Upper lobe of left lung (tissue), 6 donors: Measurements from ENCODE around the gene FHIT. TPM values are rescaled to one million over a fixed set of nuclear protein-coding genes. Genes with fewer than 3 reads are reported as not detected.

ENCODE experiments used
- ATAC-seq, 2 donors: fragments of 200-7000 bp; cut with Tn5 transposase; one replicate each; pipeline ENCODE4 v1.9.1; 2022; ENCODE audit warnings: mild to moderate bottlenecking in 2 of 2, moderate library complexity in 2 of 2; ENCODE audit not compliant: low FRiP score in 2 of 2
- DNase-seq, 2 donors: peaks; one replicate each; pipeline ENCODE4 v3.0.0-alpha.2; 2019 to 2020
- H3K27ac ChIP-seq, 4 donors: fragments of 200-600 bp; sonication (generic); one replicate each; pipeline ENCODE4 v1.5.1; 2016 to 2019
- H3K27me3 ChIP-seq, 4 donors: fragments of 200-600 bp; sonication (generic); one replicate each; pipeline ENCODE4 v1.5.1; 2017 to 2019
- H3K36me3 ChIP-seq, 4 donors: fragments of 200-600 bp; sonication (generic); one replicate each; pipeline ENCODE4 v1.5.1; 2016 to 2019
- H3K4me1 ChIP-seq, 4 donors: fragments of 200-600 bp; sonication (generic); one replicate each; pipeline ENCODE4 v1.5.1; 2018 to 2019
- H3K4me3 ChIP-seq, 4 donors: fragments of 200-600 bp; sonication (generic); one replicate each; pipeline ENCODE4 v1.5.1; 2017 to 2019; ENCODE audit warnings: mild to moderate bottlenecking in 2 of 4, moderate library complexity in 1 of 4
- H3K9me3 ChIP-seq, 4 donors: fragments of 200-600 bp; sonication (generic); one replicate each; pipeline ENCODE4 v1.5.1; 2018 to 2019
- CTCF ChIP-seq, 6 experiments: fragments of 450-650 bp in 4 of 6; fragments of 200-600 bp in 2 of 6; sonication (generic) in 2 of 6; IDR thresholded peaks; one replicate each; pipeline ENCODE4 v1.5.1; 2016 to 2019; ENCODE audit warnings: antibody characterized with exemption in 6 of 6
- EP300 ChIP-seq, 4 donors: sonication (generic); formaldehyde crosslinking; IDR thresholded peaks; one replicate each; pipeline ENCODE4 v1.5.1; 2017; ENCODE audit warnings: antibody characterized with exemption in 4 of 4, control low read depth in 2 of 4
- POLR2A ChIP-seq, 4 donors: fragments of 450-650 bp; IDR thresholded peaks; one replicate each; pipeline ENCODE4 v1.5.1; 2016 to 2017; ENCODE audit warnings: antibody characterized with exemption in 4 of 4, mild to moderate bottlenecking in 2 of 4
- POLR2AphosphoS5 ChIP-seq, 2 donors: sonication (generic); formaldehyde crosslinking; IDR thresholded peaks; one replicate each; pipeline ENCODE4 v1.5.1; 2017; ENCODE audit warnings: antibody characterized with exemption in 2 of 2
- WGBS, 2 donors: methylation state at CpG; one replicate each; pipeline ENCODE4 v1.1.5; 2017 to 2018; 5-methylcytosine and 5-hydroxymethylcytosine counted together
- total RNA-seq, 6 donors: library from RNA; depleted of rRNA in 4 of 6; stranded (reverse); fragments of >200 nt in 4 of 6; gene quantifications; one replicate each; pipeline versions ENCODE4 v1.1.0 to v1.2.1, GENCODE V29; 2016 to 2021
- donor health status: DM: no; HTN: no; CAD: no; lungs with moderate emphysema.
- donor health status: DM: no; HTN: yes; CAD: no; lungs with severe emphysema.

Gene FHIT
- total RNA-seq: 10 to 100 TPM in 3 of 6 donors, 1 to 10 TPM in 3; 6.8 to 56.6 (median 11.1) TPM

DNA sequence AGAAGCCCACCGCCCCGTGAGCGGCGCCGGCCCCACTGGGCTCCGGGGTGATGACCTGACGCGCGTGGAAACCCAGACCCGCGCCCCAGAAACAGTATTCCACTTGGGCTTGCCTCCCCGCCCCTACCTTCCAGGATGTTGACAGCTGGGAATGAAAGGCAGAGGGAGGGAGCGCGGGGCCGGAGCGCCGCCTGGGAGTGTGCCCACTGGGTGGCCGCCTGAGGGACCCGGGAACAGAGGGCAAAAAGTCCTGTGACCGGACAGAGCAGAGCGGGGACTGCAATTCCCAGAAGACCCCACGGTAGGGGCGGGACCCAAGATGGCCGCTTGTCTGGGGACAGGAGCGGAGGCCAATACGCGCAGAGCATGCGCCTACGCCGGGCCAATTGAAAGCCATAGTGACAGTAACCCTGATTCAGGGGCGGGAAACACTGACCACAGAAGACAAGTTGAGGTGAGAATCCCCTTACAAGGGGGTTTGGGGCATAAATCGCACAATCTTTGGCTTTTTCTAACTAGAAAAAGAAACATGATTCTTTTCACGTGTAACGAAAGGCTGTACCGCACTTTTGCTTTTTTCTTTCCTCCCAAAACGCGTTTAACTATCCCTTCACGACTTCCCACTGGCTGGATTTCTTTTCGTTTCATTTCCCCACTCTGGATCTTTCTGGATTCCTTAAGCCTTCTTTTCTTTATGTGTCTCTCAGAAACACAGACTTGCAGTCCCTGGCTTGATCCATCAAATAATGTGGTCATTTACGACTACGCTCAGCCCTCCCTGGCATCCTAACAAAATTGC lies at the start of gene FHIT:
Gene FHIT (minus strand): TSS at position 279 of the 799 bp plus-strand sequence.
- peak; percentile 99 to 100 for ATAC-seq
- Histone ChIP-seq H3K27me3 (no peaks in the 10 kb centered on the region), H3K27ac (peak within 1 kb of the TSS; percentile 54 to 92 (median 82)), H3K4me1 (peaks cover 7 to 14% (median 12%) of the 10 kb centered on the region in 4 donors), H3K9me3 (no peaks in the 10 kb centered on the region), H3K36me3 (no peaks in the 10 kb centered on the region), H3K4me3 (peak within 1 kb of the TSS; percentile 62 to 86 (median 77))
- TF ChIP-seq POLR2AphosphoS5 (IDR thresholded peaks at IDR 0.05): peak; percentile 52 to 78
- TF ChIP-seq EP300 (IDR thresholded peaks at IDR 0.05): no peak
- peak in 3 of 6 experiments; percentile 8 to 13 (median 11) for TF ChIP-seq CTCF (IDR thresholded peaks at IDR 0.05)
- peak in 2 of 4 donors; percentile 48 to 76 for TF ChIP-seq POLR2A (IDR thresholded peaks at IDR 0.05)
- peak; percentile 94 to 95 for DNase-seq
- WGBS, 2 donors: 0 to 1% methylated on average over 19 to 30 of the region's 41 CpGs

GRCh38 chr3:61300786-61301185 lies 49.5 kb upstream of the FHIT start:
- H3K4me3 ChIP-seq: no peak overlapping the region
- DNase-seq: no peak
- no peaks in the 10 kb centered on the region for H3K36me3 ChIP-seq
- no peaks in the 10 kb centered on the region for H3K4me1 ChIP-seq
- WGBS, 2 donors: 58 to 62% methylated on average over 2 of the region's 2 CpGs
- ATAC-seq: no peak
- no peaks in the 10 kb centered on the region for H3K9me3 ChIP-seq
- H3K27me3 ChIP-seq: no peaks in the 10 kb centered on the region
- no peak for TF ChIP-seq POLR2A (IDR thresholded peaks at IDR 0.05)
- no peak for TF ChIP-seq CTCF (IDR thresholded peaks at IDR 0.05)
- no peak for TF ChIP-seq EP300 (IDR thresholded peaks at IDR 0.05)
- TF ChIP-seq POLR2AphosphoS5 (IDR thresholded peaks at IDR 0.05): no peak
- H3K27ac ChIP-seq: no peak overlapping the region

DNA sequence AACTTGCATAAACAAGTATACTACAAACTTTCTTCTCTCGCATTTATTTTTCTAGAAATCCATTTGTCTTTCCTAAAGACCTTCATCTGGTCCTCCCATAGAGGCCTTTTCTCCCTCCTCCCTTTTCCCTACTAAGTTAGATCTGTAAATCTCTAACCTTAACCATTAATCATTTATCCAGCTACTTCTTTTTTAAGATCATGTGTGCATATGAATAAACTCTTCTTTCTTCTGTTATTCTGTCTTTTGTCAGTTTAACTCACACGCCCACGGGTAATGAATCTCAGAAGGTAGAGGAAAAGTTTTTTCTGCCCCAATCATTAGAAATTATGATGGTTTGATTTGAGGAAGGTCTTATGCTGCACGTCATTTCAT lies 48.7 kb upstream of the FHIT start:
- Histone ChIP-seq H3K27ac (no peak overlapping the region), H3K4me1 (no peaks in the 10 kb centered on the region), H3K27me3 (no peaks in the 10 kb centered on the region), H3K9me3 (no peaks in the 10 kb centered on the region), H3K4me3 (no peak overlapping the region), H3K36me3 (no peaks in the 10 kb centered on the region)
- DNase-seq: no peak
- ATAC-seq: no peak
- TF ChIP-seq POLR2A (IDR thresholded peaks at IDR 0.05) (no peak), CTCF (IDR thresholded peaks at IDR 0.05) (no peak), EP300 (IDR thresholded peaks at IDR 0.05) (no peak), POLR2AphosphoS5 (IDR thresholded peaks at IDR 0.05) (no peak)
- WGBS, 2 donors: 85 to 92% methylated on average over 4 of the region's 4 CpGs

GRCh38 chr3:61299343-61300005 lies 48.2 kb upstream of the FHIT start:
- TF ChIP-seq POLR2A (IDR thresholded peaks at IDR 0.05): no peak
- TF ChIP-seq EP300 (IDR thresholded peaks at IDR 0.05): no peak
- no peak for TF ChIP-seq POLR2AphosphoS5 (IDR thresholded peaks at IDR 0.05)
- no peak for TF ChIP-seq CTCF (IDR thresholded peaks at IDR 0.05)
- ATAC-seq (no peak), DNase-seq (no peak)
- no peaks in the 10 kb centered on the region for H3K9me3 ChIP-seq
- no peaks in the 10 kb centered on the region for H3K4me1 ChIP-seq
- no peak overlapping the region for H3K27ac ChIP-seq
- WGBS, 2 donors: 85 to 87% methylated on average over 3 of the region's 3 CpGs
- no peaks in the 10 kb centered on the region for H3K27me3 ChIP-seq
- H3K4me3 ChIP-seq: no peak overlapping the region
- no peaks in the 10 kb centered on the region for H3K36me3 ChIP-seq
